Vagina (tissue), 2 donors: Measurements from ENCODE around the gene IFT27.
"Not testable (repeated sequence)": the region's sequence is repeated elsewhere in the genome, so short reads cannot be mapped to it uniquely, and the experiment has no call there.

Experiments used
- CTCF ChIP-seq, 3 experiments: fragments of 450-650 bp in 2 of 3; fragments of 200-600 bp in 1 of 3; sonication (generic) in 1 of 3; IDR thresholded peaks; one replicate each; pipeline ENCODE4 v1.5.1; 2017 to 2019; ENCODE audit warnings: antibody characterized with exemption in 3 of 3, mild to moderate bottlenecking in 2 of 3, moderate library complexity in 2 of 3
- POLR2A ChIP-seq, 2 donors: fragments of 450-650 bp; IDR thresholded peaks; one replicate each; pipeline ENCODE4 v1.6.1; 2017; ENCODE audit warnings: antibody characterized with exemption in 2 of 2, mild to moderate bottlenecking in 2 of 2, moderate library complexity in 2 of 2
- POLR2AphosphoS5 ChIP-seq, 2 donors: sonication (generic); formaldehyde crosslinking; IDR thresholded peaks; one replicate each; pipeline ENCODE4 v1.9.0; 2017; ENCODE audit warnings: antibody characterized with exemption in 2 of 2, mild to moderate bottlenecking in 2 of 2, low read depth in 1 of 2; ENCODE audit not compliant: insufficient read depth in 1 of 2

- not testable (repeated sequence) for TF ChIP-seq CTCF (IDR thresholded peaks at IDR 0.05); POLR2A (IDR thresholded peaks at IDR 0.05); POLR2AphosphoS5 (IDR thresholded peaks at IDR 0.05; ENCODE audit: insufficient read depth in 1 of 2, low read depth in 1 of 2)
These were observed 44.6 kb downstream of the IFT27 start for GRCh38 chr22:36731321-36731720.
